A549 (cell line): Measurements from ENCODE around the gene ZNF697. TPM values are rescaled to one million over a fixed set of nuclear protein-coding genes. Genes with fewer than 3 reads are reported as not detected.

Experiments used
- ATAC-seq, 2 experiments: fragments of 200-7000 bp in 1 of 2; fragments of >200 bp in 1 of 2; cut with Nextera tagmentation in 1 of 2; cut with Tn5 transposase in 1 of 2; 3 replicates each; pipeline versions ENCODE4 v1.8.0 to v1.9.1; 2018 to 2020; ENCODE audit warnings: mild to moderate bottlenecking in 1 of 2, moderate library complexity in 1 of 2
- CTCF ChIA-PET: fragments of 300-600 bp; sonication (Branson Sonifier 250); formaldehyde crosslinking; extraction: SDS; loops from one replicate; lab custom pipeline; 2021; ENCODE audit warnings: antibody characterized with exemption, inconsistent platforms; lab: Yijun Ruan, JAX
- POLR2A ChIA-PET: fragments of 350-600 bp; formaldehyde crosslinking; extraction: SDS; loops from one replicate; lab custom pipeline; 2021; ENCODE audit warnings: antibody characterized with exemption, inconsistent platforms; lab: Yijun Ruan, JAX
- DNase-seq, 2 experiments: peaks; one replicate each; pipeline versions ENCODE4 v3.0.0 to v3.0.0-alpha.2; 2011 to 2016; ENCODE audit warnings: low read depth in 1 of 2, low spot score in 1 of 2
- FAIRE-seq: peaks from 2 replicates; lab custom pipeline; 2011; peaks lifted over from hg19 to GRCh38; lab: Jason Lieb, UNC
- H3K27ac ChIP-seq, 2 experiments: fragments of >200 bp; sonication (Bioruptor Twin); formaldehyde crosslinking; 3 replicates each; pipeline ENCODE4 v1.5.1; 2016 to 2017
- H3K4me1 ChIP-seq: fragments of >200 bp; sonication (Bioruptor Twin); formaldehyde crosslinking; 3 replicates; pipeline ENCODE4 v1.6.1; 2016
- H3K4me2 ChIP-seq: fragments of >200 bp; sonication (Bioruptor Twin); formaldehyde crosslinking; 3 replicates; pipeline ENCODE4 v1.6.1; 2016
- H3K4me3 ChIP-seq: fragments of >200 bp; sonication (Bioruptor Twin); formaldehyde crosslinking; 3 replicates; pipeline ENCODE4 v1.5.1; 2016
- H3K9me3 ChIP-seq: fragments of >200 bp; sonication (Bioruptor Twin); formaldehyde crosslinking; 3 replicates; pipeline ENCODE4 v1.6.1; 2016
- ATOH8 ChIP-seq: fragments of 250-450 bp; sonication (Bioruptor Pico); IDR thresholded peaks from 2 replicates; pipeline ENCODE4 v1.5.0; 2020; ENCODE audit warnings: low read depth, mild to moderate bottlenecking, moderate library complexity
- BHLHE40 ChIP-seq: IDR thresholded peaks from 2 replicates; pipeline ENCODE4 v1.6.1; 2012; ENCODE audit warnings: low read depth, low read length, inconsistent platforms
- CBX2 ChIP-seq: fragments of 200-600 bp; sonication (generic); IDR thresholded peaks from 2 replicates; pipeline ENCODE4 v1.6.1; 2016; ENCODE audit warnings: low read depth, mild to moderate bottlenecking, borderline replicate concordance
- CTCF ChIP-seq: fragments of >200 bp; sonication (Bioruptor Twin); formaldehyde crosslinking; IDR thresholded peaks from 3 replicates; pipeline ENCODE4 v1.5.1; 2016
- E2F6 ChIP-seq: IDR thresholded peaks from 2 replicates; pipeline ENCODE4 v1.6.1; 2012; ENCODE audit warnings: low read depth, borderline replicate concordance
- ELK1 ChIP-seq: fragments of 150-350 bp; IDR thresholded peaks from 2 replicates; pipeline ENCODE4 v1.6.1; 2014; ENCODE audit warnings: low read depth, mild to moderate bottlenecking, low read length
- ESRRA ChIP-seq: fragments of 150-350 bp; IDR thresholded peaks from 2 replicates; pipeline ENCODE4 v1.6.1; 2014; ENCODE audit warnings: mild to moderate bottlenecking, low read length, borderline replicate concordance
- FOSB ChIP-seq: fragments of 250-450 bp; sonication (Bioruptor Pico); IDR thresholded peaks from 2 replicates; pipeline ENCODE4 v1.5.0; 2020; ENCODE audit warnings: mild to moderate bottlenecking, moderate library complexity
- HDAC2 ChIP-seq: fragments of 200-600 bp; sonication (generic); IDR thresholded peaks from 2 replicates; pipeline ENCODE4 v1.6.1; 2016
- HES2 ChIP-seq: fragments of >200 bp; sonication (Bioruptor Twin); formaldehyde crosslinking; IDR thresholded peaks from 2 replicates; pipeline ENCODE4 v1.6.1; 2016
- HEYL ChIP-seq: fragments of 250-450 bp; sonication (Bioruptor Pico); IDR thresholded peaks from 2 replicates; pipeline ENCODE4 v1.8.0; 2021; ENCODE audit warnings: mild to moderate bottlenecking, moderate library complexity
- HMGXB4 ChIP-seq: fragments of 250-450 bp; sonication (Bioruptor Pico); IDR thresholded peaks from 2 replicates; pipeline ENCODE4 v1.5.0; 2021; ENCODE audit warnings: mild to moderate bottlenecking, moderate library complexity, borderline replicate concordance
- KDM5A ChIP-seq: fragments of 200-600 bp; sonication (generic); IDR thresholded peaks from 2 replicates; pipeline ENCODE4 v1.6.1; 2016; ENCODE audit warnings: antibody characterized with exemption, mild to moderate bottlenecking
- MAFK ChIP-seq: fragments of 450-650 bp; IDR thresholded peaks from 2 replicates; pipeline ENCODE4 v1.6.1; 2014; ENCODE audit not compliant: partially characterized antibody
- NFE2L2 ChIP-seq: fragments of 150-350 bp; conservative IDR thresholded peaks from 2 replicates; pipeline ENCODE4 v1.6.1; 2014; ENCODE audit warnings: low read length
- POLR2AphosphoS2 ChIP-seq: conservative IDR thresholded peaks from 2 replicates; pipeline ENCODE4 v1.6.1; 2012; ENCODE audit warnings: low read length, improper control_type of control experiment, inconsistent platforms
- RCOR1 ChIP-seq: fragments of 150-350 bp; IDR thresholded peaks from 2 replicates; pipeline ENCODE4 v1.6.1; 2014; ENCODE audit warnings: antibody characterized with exemption, low read length, low read depth
- RNF2 ChIP-seq: fragments of 200-600 bp; sonication (generic); IDR thresholded peaks from 2 replicates; pipeline ENCODE4 v1.6.1; 2016; ENCODE audit warnings: low read depth, mild to moderate bottlenecking, antibody characterized with exemption, moderate library complexity, borderline replicate concordance
- SMC3 ChIP-seq: fragments of >200 bp; sonication (Bioruptor Twin); formaldehyde crosslinking; IDR thresholded peaks from 3 replicates; pipeline ENCODE4 v1.6.1; 2018; ENCODE audit warnings: inconsistent platforms
- TFCP2L1 ChIP-seq: fragments of 250-450 bp; sonication (Bioruptor Pico); IDR thresholded peaks from 2 replicates; pipeline ENCODE4 v1.5.0; 2021; ENCODE audit warnings: mild to moderate bottlenecking
- USF2 ChIP-seq: fragments of 450-650 bp; IDR thresholded peaks from 2 replicates; pipeline ENCODE4 v1.6.1; 2014; ENCODE audit warnings: antibody characterized with exemption
- ZC3H11A ChIP-seq: fragments of 450-650 bp; IDR thresholded peaks from 2 replicates; pipeline ENCODE4 v1.6.1; 2014; ENCODE audit warnings: antibody characterized with exemption, mild to moderate bottlenecking
- ZFP36 ChIP-seq: fragments of 450-650 bp; IDR thresholded peaks from 2 replicates; pipeline ENCODE4 v1.6.1; 2014; ENCODE audit warnings: borderline replicate concordance; ENCODE audit not compliant: partially characterized antibody
- WGBS: methylation state at CpG from one replicate; pipeline ENCODE4 v1.1.6; 2017; ENCODE audit errors: missing lambda C conversion rate; 5-methylcytosine and 5-hydroxymethylcytosine counted together
- polyA plus RNA-seq, 4 experiments: library from polyadenylated mRNA; depleted of rRNA in 3 of 4; stranded (reverse); fragments of >200 nt; fragmentation: RNase III in 1 of 4; extraction: RNeasy Plus Mini Kit Qiagen cat#74134 plus additional on column Dnase treatment in 1 of 4; gene quantifications; 2 replicates in 3 of 4; 3 replicates in 1 of 4; pipeline ENCODE4 v1.2.3, GENCODE V29; 2011 to 2017

ZNF697 gene
- polyA plus RNA-seq, 2 of the 4 experiments (the other 2 are of a cell fraction): 2.2 to 2.6 TPM

- no peaks in the 10 kb centered on the region for H3K4me1 ChIP-seq
- no peak for FAIRE-seq
- ChIA-PET POLR2A (no interaction called here), CTCF (interaction anchor here (0.8 to 1.2 kb wide), 2 partner anchors 18 to 227 kb away, joined by 3 read pairs; no protein-coding TSS in a partner anchor)
- no peak overlapping the region for H3K4me2 ChIP-seq
- DNase-seq: no peak
- H3K4me3 ChIP-seq: no peak overlapping the region
- 6% methylated on average over 1 of the region's 1 CpG for WGBS
- no peak overlapping the region for H3K27ac ChIP-seq
- ATAC-seq: no peak
- TF ChIP-seq TFCP2L1 (no peak), HES2 (no peak), ATOH8 (no peak), BHLHE40 (no peak), CBX2 (no peak)
- no peaks in the 10 kb centered on the region for H3K9me3 ChIP-seq
These were observed 54.3 kb downstream of the ZNF697 start for GRCh38 chr1:119593805-119594204.

GRCh38 chr1:119590393-119590792 lies 57.7 kb downstream of the ZNF697 start:
- TF ChIP-seq NFE2L2 (no peak), ESRRA (no peak), CTCF (no peak), RCOR1 (no peak), HES2 (no peak), E2F6 (no peak), ATOH8 (no peak), HDAC2 (no peak), ZC3H11A (no peak)
- Histone ChIP-seq H3K27ac (no peak overlapping the region), H3K9me3 (no peaks in the 10 kb centered on the region), H3K4me1 (no peaks in the 10 kb centered on the region), H3K4me2 (no peak overlapping the region), H3K4me3 (no peak overlapping the region)
- POLR2A ChIA-PET: no interaction called here
- no peak for FAIRE-seq
- DNase-seq: no peak
- no peak for ATAC-seq
- CTCF ChIA-PET: no interaction called here

- H3K4me2 ChIP-seq: no peak overlapping the region
- CTCF ChIA-PET: no interaction called here
- TF ChIP-seq FOSB (CRISPR knock-in tag) (no peak), SMC3 (no peak), ELK1 (no peak), HMGXB4 (CRISPR knock-in tag) (no peak), HDAC2 (no peak), ZFP36 (no peak), POLR2AphosphoS2 (no peak), USF2 (no peak), HES2 (no peak), RNF2 (no peak), KDM5A (no peak), E2F6 (no peak), HEYL (CRISPR knock-in tag) (no peak), MAFK (no peak)
These were observed 59.4 kb downstream of the ZNF697 start for GRCh38 chr1:119588621-119589020.

More at GRCh38 chr1:119588621-119589020, 59.4 kb downstream of the ZNF697 start:
- ATAC-seq (no peak), FAIRE-seq (no peak), DNase-seq (no peak)
- Histone ChIP-seq H3K9me3 (no peaks in the 10 kb centered on the region), H3K27ac (no peak overlapping the region), H3K4me1 (no peaks in the 10 kb centered on the region), H3K4me3 (no peak overlapping the region)
- POLR2A ChIA-PET: no interaction called here
- 59% methylated on average over 5 of the region's 5 CpGs for WGBS
